SK-N-SH (cell line): ENCODE measurements around the gene SFI1.
A peak's percentile ranks its signal among the peaks of the same experiment; 100 is the strongest.

Source experiments
- CTCF ChIP-seq: fragments of 200-600 bp; sonication (generic); IDR thresholded peaks from 2 replicates; pipeline ENCODE4 v1.6.1; 2017; ENCODE audit warnings: antibody characterized with exemption, mild to moderate bottlenecking, moderate library complexity
- EP300 ChIP-seq, 2 experiments: IDR thresholded peaks; 2 replicates each; pipeline versions ENCODE4 v1.4.0 to v1.6.1; 2012; ENCODE audit warnings: borderline replicate concordance in 1 of 2, low read depth in 1 of 2, low read length in 1 of 2
- FOXM1 ChIP-seq: IDR thresholded peaks from 2 replicates; pipeline ENCODE4 v1.4.0; 2012; ENCODE audit warnings: low read depth, mild to moderate bottlenecking
- JUND ChIP-seq: IDR thresholded peaks from 2 replicates; pipeline ENCODE4 v1.4.0; 2012
- MXI1 ChIP-seq: IDR thresholded peaks from 2 replicates; pipeline ENCODE4 v1.6.1; 2012; ENCODE audit warnings: mild to moderate bottlenecking, low read depth, low read length, improper control_type of control experiment
- RCOR1 ChIP-seq: fragments of 150-350 bp; IDR thresholded peaks from 2 replicates; pipeline ENCODE4 v1.6.1; 2017; ENCODE audit warnings: antibody characterized with exemption, low read length
- SMC3 ChIP-seq: IDR thresholded peaks from 2 replicates; pipeline ENCODE4 v1.6.1; 2012; ENCODE audit warnings: low read depth, low read length, improper control_type of control experiment
- TEAD4 ChIP-seq: IDR thresholded peaks from 2 replicates; pipeline ENCODE4 v1.4.0; 2012; ENCODE audit warnings: mild to moderate bottlenecking, borderline replicate concordance; ENCODE audit not compliant: insufficient read depth
- YY1 ChIP-seq: IDR thresholded peaks from 2 replicates; pipeline ENCODE4 v1.4.0; 2012; ENCODE audit warnings: low read depth, mild to moderate bottlenecking

GRCh38 chr22:31561238-31561887, 65.0 kb downstream of the SFI1 start:
- TF ChIP-seq CTCF = peak; percentile 81
- no peak for TF ChIP-seq RCOR1
- TF ChIP-seq MXI1 = 0 out of 2 replicates have a peak, but pooled peaks have one; percentile 26
- peak; percentile 91 for TF ChIP-seq SMC3
- TF ChIP-seq EP300 (IDR thresholded peaks at IDR 0.05; ENCODE audit: borderline replicate concordance in 1 of 2, low read depth in 1 of 2, low read length in 1 of 2) = no peak
- no peak for TF ChIP-seq JUND
- no peak for TF ChIP-seq TEAD4
- TF ChIP-seq YY1 = no peak
- TF ChIP-seq FOXM1 = no peak
